ENCODE results near the gene RAB11FIP4. TPM values are rescaled to one million over a fixed set of nuclear protein-coding genes. Genes with fewer than 3 reads are reported as not detected.

RAB11FIP4 gene
- total and polyA plus RNA-seq, 10 of the 15 experiments (the other 5 are each of a cell fraction or from before 2014, with no cell fraction given) = 1.4 to 27.0 (median 17.6) TPM

GRCh38 chr17:31408586-31408985 is 17.1 kb downstream of the RAB11FIP4 start (continued):
- no peak for TF ChIP-seq HDAC6 (IDR thresholded peaks at IDR 0.05; ENCODE audit: unreplicated experiment)
- TF ChIP-seq POLR2AphosphoS2 (IDR thresholded peaks at IDR 0.05; ENCODE audit: low read depth, low read length) = no peak
- TF ChIP-seq PRDM15 (CRISPR knock-in tag; IDR thresholded peaks at IDR 0.05) = no peak
- TF ChIP-seq SMARCA5 (IDR thresholded peaks at IDR 0.05) = no peak
- TF ChIP-seq ATF7 (IDR thresholded peaks at IDR 0.05; ENCODE audit: low read depth) = no peak
- no peak for TF ChIP-seq MLLT1 (IDR thresholded peaks at IDR 0.05)
- TF ChIP-seq PBX3 (IDR thresholded peaks at IDR 0.05; ENCODE audit: insufficient replicate concordance, low read depth, low read length) = no peak
